GM23338 (cell line): Measurements from ENCODE around the gene MARCKSL1. TPM values are rescaled to one million over a fixed set of nuclear protein-coding genes. Genes with fewer than 3 reads are reported as not detected.

Experiments
- ATAC-seq: fragments of 200-7000 bp; cut with Tn5 transposase; 3 replicates; pipeline ENCODE4 v1.9.1; 2020
- DNase-seq: peaks from one replicate; pipeline ENCODE4 v3.0.0-alpha.2; 2015; ENCODE audit warnings: low spot score
- H2AFZ ChIP-seq: fragments of 200-600 bp; sonication (generic); 2 replicates; pipeline ENCODE4 v1.8.0; 2016; ENCODE audit warnings: antibody characterized with exemption, mild to moderate bottlenecking, moderate library complexity
- H3F3A ChIP-seq: fragments of 200-600 bp; sonication (generic); replicated peaks from 2 replicates; pipeline ENCODE4 v1.8.0; 2017; ENCODE audit warnings: antibody characterized with exemption, mixed run types, low read depth
- H3K27ac ChIP-seq: fragments of 200-600 bp; sonication (generic); 2 replicates; pipeline ENCODE4 v1.6.1; 2016; ENCODE audit warnings: low read depth
- H3K27me3 ChIP-seq: fragments of 200-600 bp; sonication (generic); 2 replicates; pipeline ENCODE4 v1.8.0; 2016; ENCODE audit warnings: mild to moderate bottlenecking, mixed run types, moderate library complexity; ENCODE audit not compliant: insufficient read depth
- H3K36me3 ChIP-seq: fragments of 200-600 bp; sonication (generic); 2 replicates; pipeline ENCODE4 v1.8.0; 2016; ENCODE audit warnings: mild to moderate bottlenecking; ENCODE audit not compliant: insufficient read depth
- H3K4me1 ChIP-seq: fragments of 200-600 bp; sonication (generic); 2 replicates; pipeline ENCODE4 v1.8.0; 2016; ENCODE audit warnings: mild to moderate bottlenecking, moderate library complexity; ENCODE audit not compliant: insufficient read depth
- H3K4me2 ChIP-seq: fragments of 200-600 bp; sonication (generic); 2 replicates; pipeline ENCODE4 v1.7.1; 2017; ENCODE audit warnings: mixed run types
- H3K4me3 ChIP-seq: fragments of 200-600 bp; sonication (generic); 2 replicates; pipeline ENCODE4 v1.6.1; 2016; ENCODE audit warnings: mixed run types
- H3K79me2 ChIP-seq: fragments of 200-600 bp; sonication (generic); replicated peaks from 2 replicates; pipeline ENCODE4 v1.8.0; 2017; ENCODE audit warnings: mild to moderate bottlenecking; ENCODE audit not compliant: insufficient read depth
- H3K9me2 ChIP-seq: fragments of 200-600 bp; sonication (generic); 2 replicates; pipeline ENCODE4 v1.8.0; 2017; ENCODE audit not compliant: insufficient read depth
- H4K20me1 ChIP-seq: fragments of 200-600 bp; sonication (generic); replicated peaks from 2 replicates; pipeline ENCODE4 v1.8.0; 2017; ENCODE audit warnings: mild to moderate bottlenecking; ENCODE audit not compliant: insufficient read depth
- H3K27ac Mint-ChIP-seq: 2 replicates; pipeline ENCODE4 v1.8.0; 2020; ENCODE audit warnings: inconsistent platforms, mild to moderate bottlenecking, moderate library complexity, mixed read lengths
- H3K27me3 Mint-ChIP-seq: 3 replicates; pipeline ENCODE4 v1.8.0; 2022; ENCODE audit warnings: low read depth, mild to moderate bottlenecking, moderate library complexity, mixed read lengths, inconsistent platforms; ENCODE audit not compliant: insufficient read depth, poor library complexity
- H3K36me3 Mint-ChIP-seq: 3 replicates; pipeline ENCODE4 v1.8.0; 2021; ENCODE audit warnings: low read depth, mild to moderate bottlenecking, inconsistent platforms, moderate library complexity, mixed read lengths
- H3K4me1 Mint-ChIP-seq: 3 replicates; pipeline ENCODE4 v1.8.0; 2020; ENCODE audit warnings: mild to moderate bottlenecking, inconsistent platforms, mixed read lengths
- H3K4me3 Mint-ChIP-seq: 3 replicates; pipeline ENCODE4 v1.8.0; 2021; ENCODE audit warnings: moderate library complexity, mild to moderate bottlenecking, inconsistent platforms, mixed read lengths
- H3K9me3 Mint-ChIP-seq: 3 replicates; pipeline ENCODE4 v1.8.0; 2020; ENCODE audit warnings: moderate library complexity, mild to moderate bottlenecking, inconsistent platforms, mixed read lengths
- CREB1 ChIP-seq: fragments of 250-450 bp; sonication (Bioruptor Pico); IDR thresholded peaks from 2 replicates; pipeline ENCODE4 v1.5.0; 2020; ENCODE audit warnings: low read depth, mild to moderate bottlenecking, moderate library complexity
- EZH2 ChIP-seq: fragments of 200-600 bp; sonication (generic); IDR thresholded peaks from one replicate; pipeline ENCODE4 v1.8.0; 2017; ENCODE audit warnings: antibody characterized with exemption, mild to moderate bottlenecking, low read depth; ENCODE audit not compliant: unreplicated experiment
- NANOG ChIP-seq: IDR thresholded peaks from 2 replicates; pipeline ENCODE4 v1.6.1; 2016; ENCODE audit warnings: antibody characterized with exemption, borderline replicate concordance
- POLR2AphosphoS5 ChIP-seq: IDR thresholded peaks from 2 replicates; pipeline ENCODE4 v1.6.1; 2016; ENCODE audit warnings: antibody characterized with exemption, low read depth
- ZNF331 ChIP-seq: fragments of 250-450 bp; sonication (Bioruptor Pico); IDR thresholded peaks from 2 replicates; pipeline ENCODE4 v1.5.0; 2020; ENCODE audit warnings: low read depth, mild to moderate bottlenecking, moderate library complexity
- polyA plus RNA-seq: library from polyadenylated mRNA; unstranded; fragments of >200 nt; fragmentation: Nextera tagmentation; extraction: Ambion mirVana; gene quantifications from 2 replicates; pipeline ENCODE4 v1.2.1, GENCODE V29; 2016
- total RNA-seq: library from RNA; depleted of rRNA; stranded (reverse); fragments of >200 nt; shearing (Covaris generic); gene quantifications from 2 replicates; pipeline ENCODE4 v1.2.3, GENCODE V29; 2014
- TF ChIP-seq, protein P1 (sequence below), 2 experiments: fragments of 200-600 bp in 1 of 2; sonication (generic) in 1 of 2; conservative IDR thresholded peaks; 2 replicates each; pipeline versions ENCODE4 v1.5.1 to v1.6.1; 2016 to 2017; ENCODE audit warnings: antibody characterized with exemption in 2 of 2, low read depth in 2 of 2, mild to moderate bottlenecking in 2 of 2, moderate library complexity in 1 of 2
- TF ChIP-seq, protein P2 (sequence below): fragments of 250-450 bp; sonication (Bioruptor Pico); IDR thresholded peaks from 2 replicates; pipeline ENCODE4 v1.5.0; 2020; ENCODE audit warnings: mild to moderate bottlenecking, moderate library complexity
- TF ChIP-seq, protein P3 (sequence below): IDR thresholded peaks from 2 replicates; pipeline ENCODE4 v1.6.1; 2016; ENCODE audit warnings: antibody characterized with exemption

MARCKSL1 gene
- total and polyA plus RNA-seq, 2 experiments from 2014 or later, result 329 to 553 TPM

- Mint-ChIP-seq H3K9me3 (peaks cover 18% of the 10 kb centered on the region), H3K27ac (no peak overlapping the region), H3K4me3 (no peak overlapping the region; the same call in 2 of the 3 replicates), H3K27me3 (peaks cover 30% of the 10 kb centered on the region), H3K4me1 (peaks cover 4% of the 10 kb centered on the region; the same call in 2 of the 3 replicates), H3K36me3 (peaks cover 7% of the 10 kb centered on the region)
- H4K20me1 ChIP-seq, result no peaks in the 10 kb centered on the region
- no peak overlapping the region for H3K4me2 ChIP-seq
- H3K79me2 ChIP-seq, result no peaks in the 10 kb centered on the region
- no peaks in the 10 kb centered on the region for H3K4me1 ChIP-seq
- H3K27ac ChIP-seq, result no peak overlapping the region
- H3F3A ChIP-seq, result peaks cover 7% of the 10 kb centered on the region; the same call in 1 of the 2 replicates
- ATAC-seq (no peak), DNase-seq (no peak)
- H3K9me2 ChIP-seq, result peaks cover 10% of the 10 kb centered on the region; the same call in 1 of the 2 replicates
- TF ChIP-seq POLR2AphosphoS5, result no peak
- TF ChIP-seq, protein P1, sequence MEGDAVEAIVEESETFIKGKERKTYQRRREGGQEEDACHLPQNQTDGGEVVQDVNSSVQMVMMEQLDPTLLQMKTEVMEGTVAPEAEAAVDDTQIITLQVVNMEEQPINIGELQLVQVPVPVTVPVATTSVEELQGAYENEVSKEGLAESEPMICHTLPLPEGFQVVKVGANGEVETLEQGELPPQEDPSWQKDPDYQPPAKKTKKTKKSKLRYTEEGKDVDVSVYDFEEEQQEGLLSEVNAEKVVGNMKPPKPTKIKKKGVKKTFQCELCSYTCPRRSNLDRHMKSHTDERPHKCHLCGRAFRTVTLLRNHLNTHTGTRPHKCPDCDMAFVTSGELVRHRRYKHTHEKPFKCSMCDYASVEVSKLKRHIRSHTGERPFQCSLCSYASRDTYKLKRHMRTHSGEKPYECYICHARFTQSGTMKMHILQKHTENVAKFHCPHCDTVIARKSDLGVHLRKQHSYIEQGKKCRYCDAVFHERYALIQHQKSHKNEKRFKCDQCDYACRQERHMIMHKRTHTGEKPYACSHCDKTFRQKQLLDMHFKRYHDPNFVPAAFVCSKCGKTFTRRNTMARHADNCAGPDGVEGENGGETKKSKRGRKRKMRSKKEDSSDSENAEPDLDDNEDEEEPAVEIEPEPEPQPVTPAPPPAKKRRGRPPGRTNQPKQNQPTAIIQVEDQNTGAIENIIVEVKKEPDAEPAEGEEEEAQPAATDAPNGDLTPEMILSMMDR (conservative IDR thresholded peaks at IDR 0.05; ENCODE audit: low read depth in 2 of 2), result no peak
- H3K36me3 ChIP-seq, result no peaks in the 10 kb centered on the region
- H2AFZ ChIP-seq, result no peak overlapping the region
- H3K4me3 ChIP-seq, result no peak overlapping the region
- H3K27me3 ChIP-seq, result peaks cover 15% of the 10 kb centered on the region
Observed at GRCh38 chr1:32346532-32347157, 10.6 kb upstream of the MARCKSL1 start.

GRCh38 chr1:32345289-32345827 is 9.3 kb upstream of the MARCKSL1 start:
- peaks cover 5% of the 10 kb centered on the region; the same call in 2 of the 3 replicates for H3K4me1 Mint-ChIP-seq
- no peak overlapping the region for H3K27ac Mint-ChIP-seq
- Histone ChIP-seq H3K27me3 (peaks cover 10% of the 10 kb centered on the region), H3F3A (peaks cover 2% of the 10 kb centered on the region; the same call in 1 of the 2 replicates), H3K36me3 (no peaks in the 10 kb centered on the region), H3K9me2 (peaks cover 5% of the 10 kb centered on the region; the same call in 1 of the 2 replicates), H2AFZ (no peak overlapping the region), H3K4me2 (no peak overlapping the region), H3K27ac (no peak overlapping the region), H3K79me2 (no peaks in the 10 kb centered on the region), H3K4me1 (no peaks in the 10 kb centered on the region), H4K20me1 (no peaks in the 10 kb centered on the region), H3K4me3 (no peak overlapping the region)
- no peak overlapping the region for H3K4me3 Mint-ChIP-seq
- no peak for DNase-seq
- peaks cover 23% of the 10 kb centered on the region for H3K27me3 Mint-ChIP-seq
- H3K9me3 Mint-ChIP-seq, result peaks cover 10% of the 10 kb centered on the region
- H3K36me3 Mint-ChIP-seq, result peaks cover 1% of the 10 kb centered on the region
- ATAC-seq, result no peak
- TF ChIP-seq, protein P2, sequence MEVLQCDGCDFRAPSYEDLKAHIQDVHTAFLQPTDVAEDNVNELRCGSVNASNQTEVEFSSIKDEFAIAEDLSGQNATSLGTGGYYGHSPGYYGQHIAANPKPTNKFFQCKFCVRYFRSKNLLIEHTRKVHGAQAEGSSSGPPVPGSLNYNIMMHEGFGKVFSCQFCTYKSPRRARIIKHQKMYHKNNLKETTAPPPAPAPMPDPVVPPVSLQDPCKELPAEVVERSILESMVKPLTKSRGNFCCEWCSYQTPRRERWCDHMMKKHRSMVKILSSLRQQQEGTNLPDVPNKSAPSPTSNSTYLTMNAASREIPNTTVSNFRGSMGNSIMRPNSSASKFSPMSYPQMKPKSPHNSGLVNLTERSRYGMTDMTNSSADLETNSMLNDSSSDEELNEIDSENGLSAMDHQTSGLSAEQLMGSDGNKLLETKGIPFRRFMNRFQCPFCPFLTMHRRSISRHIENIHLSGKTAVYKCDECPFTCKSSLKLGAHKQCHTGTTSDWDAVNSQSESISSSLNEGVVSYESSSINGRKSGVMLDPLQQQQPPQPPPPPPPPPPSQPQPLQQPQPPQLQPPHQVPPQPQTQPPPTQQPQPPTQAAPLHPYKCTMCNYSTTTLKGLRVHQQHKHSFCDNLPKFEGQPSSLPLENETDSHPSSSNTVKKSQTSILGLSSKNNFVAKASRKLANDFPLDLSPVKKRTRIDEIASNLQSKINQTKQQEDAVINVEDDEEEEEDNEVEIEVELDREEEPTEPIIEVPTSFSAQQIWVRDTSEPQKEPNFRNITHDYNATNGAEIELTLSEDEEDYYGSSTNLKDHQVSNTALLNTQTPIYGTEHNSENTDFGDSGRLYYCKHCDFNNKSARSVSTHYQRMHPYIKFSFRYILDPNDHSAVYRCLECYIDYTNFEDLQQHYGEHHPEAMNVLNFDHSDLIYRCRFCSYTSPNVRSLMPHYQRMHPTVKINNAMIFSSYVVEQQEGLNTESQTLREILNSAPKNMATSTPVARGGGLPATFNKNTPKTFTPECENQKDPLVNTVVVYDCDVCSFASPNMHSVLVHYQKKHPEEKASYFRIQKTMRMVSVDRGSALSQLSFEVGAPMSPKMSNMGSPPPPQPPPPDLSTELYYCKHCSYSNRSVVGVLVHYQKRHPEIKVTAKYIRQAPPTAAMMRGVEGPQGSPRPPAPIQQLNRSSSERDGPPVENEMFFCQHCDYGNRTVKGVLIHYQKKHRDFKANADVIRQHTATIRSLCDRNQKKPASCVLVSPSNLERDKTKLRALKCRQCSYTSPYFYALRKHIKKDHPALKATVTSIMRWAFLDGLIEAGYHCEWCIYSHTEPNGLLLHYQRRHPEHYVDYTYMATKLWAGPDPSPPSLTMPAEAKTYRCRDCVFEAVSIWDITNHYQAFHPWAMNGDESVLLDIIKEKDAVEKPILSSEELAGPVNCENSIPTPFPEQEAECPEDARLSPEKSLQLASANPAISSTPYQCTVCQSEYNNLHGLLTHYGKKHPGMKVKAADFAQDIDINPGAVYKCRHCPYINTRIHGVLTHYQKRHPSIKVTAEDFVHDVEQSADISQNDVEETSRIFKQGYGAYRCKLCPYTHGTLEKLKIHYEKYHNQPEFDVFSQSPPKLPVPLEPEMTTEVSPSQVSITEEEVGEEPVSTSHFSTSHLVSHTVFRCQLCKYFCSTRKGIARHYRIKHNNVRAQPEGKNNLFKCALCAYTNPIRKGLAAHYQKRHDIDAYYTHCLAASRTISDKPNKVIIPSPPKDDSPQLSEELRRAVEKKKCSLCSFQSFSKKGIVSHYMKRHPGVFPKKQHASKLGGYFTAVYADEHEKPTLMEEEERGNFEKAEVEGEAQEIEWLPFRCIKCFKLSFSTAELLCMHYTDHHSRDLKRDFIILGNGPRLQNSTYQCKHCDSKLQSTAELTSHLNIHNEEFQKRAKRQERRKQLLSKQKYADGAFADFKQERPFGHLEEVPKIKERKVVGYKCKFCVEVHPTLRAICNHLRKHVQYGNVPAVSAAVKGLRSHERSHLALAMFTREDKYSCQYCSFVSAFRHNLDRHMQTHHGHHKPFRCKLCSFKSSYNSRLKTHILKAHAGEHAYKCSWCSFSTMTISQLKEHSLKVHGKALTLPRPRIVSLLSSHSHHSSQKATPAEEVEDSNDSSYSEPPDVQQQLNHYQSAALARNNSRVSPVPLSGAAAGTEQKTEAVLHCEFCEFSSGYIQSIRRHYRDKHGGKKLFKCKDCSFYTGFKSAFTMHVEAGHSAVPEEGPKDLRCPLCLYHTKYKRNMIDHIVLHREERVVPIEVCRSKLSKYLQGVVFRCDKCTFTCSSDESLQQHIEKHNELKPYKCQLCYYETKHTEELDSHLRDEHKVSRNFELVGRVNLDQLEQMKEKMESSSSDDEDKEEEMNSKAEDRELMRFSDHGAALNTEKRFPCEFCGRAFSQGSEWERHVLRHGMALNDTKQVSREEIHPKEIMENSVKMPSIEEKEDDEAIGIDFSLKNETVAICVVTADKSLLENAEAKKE, result no peak
- TF ChIP-seq ZNF331 (no peak), EZH2 (no peak), NANOG (no peak), CREB1 (no peak)
- TF ChIP-seq, protein P3, sequence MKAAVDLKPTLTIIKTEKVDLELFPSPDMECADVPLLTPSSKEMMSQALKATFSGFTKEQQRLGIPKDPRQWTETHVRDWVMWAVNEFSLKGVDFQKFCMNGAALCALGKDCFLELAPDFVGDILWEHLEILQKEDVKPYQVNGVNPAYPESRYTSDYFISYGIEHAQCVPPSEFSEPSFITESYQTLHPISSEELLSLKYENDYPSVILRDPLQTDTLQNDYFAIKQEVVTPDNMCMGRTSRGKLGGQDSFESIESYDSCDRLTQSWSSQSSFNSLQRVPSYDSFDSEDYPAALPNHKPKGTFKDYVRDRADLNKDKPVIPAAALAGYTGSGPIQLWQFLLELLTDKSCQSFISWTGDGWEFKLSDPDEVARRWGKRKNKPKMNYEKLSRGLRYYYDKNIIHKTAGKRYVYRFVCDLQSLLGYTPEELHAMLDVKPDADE, result no peak
- TF ChIP-seq, protein P1 (conservative IDR thresholded peaks at IDR 0.05; ENCODE audit: low read depth in 2 of 2), result no peak
